ENCODE data around the gene KDM4B.
A peak's percentile ranks its signal among the peaks of the same experiment; 100 is the strongest.

Gene KDM4B

DNA sequence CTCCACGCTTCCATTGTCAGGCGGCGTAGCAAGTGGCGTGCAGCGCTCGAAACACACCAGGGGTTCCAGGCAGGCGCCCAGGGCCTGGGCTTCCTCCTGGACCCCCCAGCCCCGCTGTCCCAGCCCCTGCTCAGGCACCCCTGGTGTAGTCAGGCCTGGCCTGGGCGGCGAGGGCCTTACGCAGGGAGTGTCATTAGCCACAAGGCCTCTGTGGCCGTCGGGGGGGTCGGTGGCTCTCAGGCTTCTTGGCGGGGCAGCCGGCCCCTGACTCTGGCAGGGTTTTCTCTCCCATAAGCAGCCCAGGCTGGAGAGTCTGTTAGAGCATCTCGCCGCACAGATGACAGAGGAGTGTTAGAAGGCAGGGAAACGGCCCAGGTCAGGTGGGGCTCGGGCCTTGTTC is 116.7 kb downstream of the KDM4B start:
- TF ChIP-seq, protein P1, sequence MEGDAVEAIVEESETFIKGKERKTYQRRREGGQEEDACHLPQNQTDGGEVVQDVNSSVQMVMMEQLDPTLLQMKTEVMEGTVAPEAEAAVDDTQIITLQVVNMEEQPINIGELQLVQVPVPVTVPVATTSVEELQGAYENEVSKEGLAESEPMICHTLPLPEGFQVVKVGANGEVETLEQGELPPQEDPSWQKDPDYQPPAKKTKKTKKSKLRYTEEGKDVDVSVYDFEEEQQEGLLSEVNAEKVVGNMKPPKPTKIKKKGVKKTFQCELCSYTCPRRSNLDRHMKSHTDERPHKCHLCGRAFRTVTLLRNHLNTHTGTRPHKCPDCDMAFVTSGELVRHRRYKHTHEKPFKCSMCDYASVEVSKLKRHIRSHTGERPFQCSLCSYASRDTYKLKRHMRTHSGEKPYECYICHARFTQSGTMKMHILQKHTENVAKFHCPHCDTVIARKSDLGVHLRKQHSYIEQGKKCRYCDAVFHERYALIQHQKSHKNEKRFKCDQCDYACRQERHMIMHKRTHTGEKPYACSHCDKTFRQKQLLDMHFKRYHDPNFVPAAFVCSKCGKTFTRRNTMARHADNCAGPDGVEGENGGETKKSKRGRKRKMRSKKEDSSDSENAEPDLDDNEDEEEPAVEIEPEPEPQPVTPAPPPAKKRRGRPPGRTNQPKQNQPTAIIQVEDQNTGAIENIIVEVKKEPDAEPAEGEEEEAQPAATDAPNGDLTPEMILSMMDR (IDR thresholded peaks at IDR 0.05) = no peak
- H3K4me3 ChIP-seq = no peak overlapping the region
- H3K27ac ChIP-seq = no peak overlapping the region
- DNase-seq (ENCODE audit: low spot score) = no peak

DNA sequence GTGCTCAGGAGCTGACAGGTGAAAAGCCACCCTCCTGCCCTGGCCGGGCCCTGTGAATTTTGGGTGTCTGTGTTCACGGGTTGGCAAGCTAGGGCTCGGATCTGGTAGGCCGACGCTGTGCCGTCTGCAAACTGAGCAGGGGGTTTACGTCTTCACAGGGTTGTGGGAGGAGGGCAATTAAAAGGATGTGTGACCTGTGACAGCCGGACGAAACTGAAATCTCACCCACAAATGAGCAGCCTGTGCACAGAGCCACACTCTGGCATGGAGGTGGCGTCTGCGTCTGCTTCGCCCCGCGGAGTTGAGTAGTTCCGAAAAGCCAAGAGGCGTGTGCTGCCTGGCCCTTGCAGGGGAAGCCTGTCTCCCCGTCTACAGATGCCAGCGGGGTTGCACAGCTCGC is 117.3 kb downstream of the KDM4B start:
- TF ChIP-seq, protein P1 (IDR thresholded peaks at IDR 0.05) = no peak
- H3K27ac ChIP-seq = no peak overlapping the region
- no peak for DNase-seq (ENCODE audit: low spot score)
- H3K4me3 ChIP-seq = no peak overlapping the region

DNA sequence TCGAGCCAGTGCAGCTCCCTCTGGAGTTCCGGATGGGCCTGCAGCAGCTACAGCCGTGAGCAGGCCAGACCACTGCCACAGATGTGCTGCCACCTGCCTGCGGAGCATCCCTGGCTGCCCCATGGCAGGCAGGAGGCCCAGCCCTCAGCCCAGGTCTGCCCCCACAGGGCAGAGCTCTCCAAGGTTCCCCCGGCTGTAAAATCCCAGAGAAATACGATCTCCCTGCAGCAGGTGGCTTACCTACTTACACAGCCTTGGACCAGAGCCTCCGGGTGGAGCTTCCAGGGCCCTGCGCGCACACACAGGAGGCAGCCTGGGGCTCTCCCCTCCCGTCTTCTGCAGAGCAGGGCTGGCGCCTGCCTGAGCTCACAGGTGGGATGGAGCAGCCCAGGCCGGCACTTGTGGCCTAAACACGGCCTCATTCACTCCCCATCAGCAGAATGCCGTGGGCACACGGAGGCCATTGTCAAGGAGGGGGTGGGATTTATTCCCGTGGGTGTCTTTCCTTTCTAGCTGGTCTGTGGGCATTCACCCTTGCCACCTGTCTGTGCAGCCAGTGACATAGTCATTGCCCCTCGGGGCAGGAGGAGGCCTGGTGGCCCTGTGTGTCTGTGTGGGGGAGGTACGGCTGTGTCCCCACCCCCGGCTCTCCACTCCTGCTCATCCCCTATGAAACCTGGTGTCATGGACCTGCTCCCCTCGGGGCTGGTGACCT is 118.0 kb downstream of the KDM4B start:
- DNase-seq (ENCODE audit: low spot score) = no peak
- Histone ChIP-seq H3K27ac (no peak overlapping the region), H3K4me3 (no peak overlapping the region)
- TF ChIP-seq, protein P1 (IDR thresholded peaks at IDR 0.05) = no peak

DNA sequence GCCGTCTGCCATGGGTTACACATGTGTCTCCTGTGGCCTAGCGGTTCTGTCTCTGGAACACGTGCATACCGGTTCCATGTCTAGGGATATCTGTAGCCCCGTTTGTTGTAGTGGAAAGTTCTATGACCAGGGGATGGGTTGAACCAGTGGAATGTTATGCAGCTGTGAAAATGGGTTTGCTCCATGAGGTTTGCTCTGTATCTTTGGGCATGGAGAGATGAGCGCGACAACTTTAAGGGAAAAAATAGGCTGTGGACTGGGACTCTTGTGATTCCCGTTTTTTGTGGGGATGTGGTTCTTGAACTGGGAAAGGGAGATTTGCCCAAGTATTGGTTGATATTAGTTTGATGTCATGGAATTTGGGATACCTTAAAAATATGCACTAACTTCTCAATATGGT is 120.4 kb downstream of the KDM4B start:
- no peak for DNase-seq (ENCODE audit: low spot score)
- no peak overlapping the region for H3K4me3 ChIP-seq
- no peak overlapping the region for H3K27ac ChIP-seq
- TF ChIP-seq, protein P1 (IDR thresholded peaks at IDR 0.05) = no peak

DNA sequence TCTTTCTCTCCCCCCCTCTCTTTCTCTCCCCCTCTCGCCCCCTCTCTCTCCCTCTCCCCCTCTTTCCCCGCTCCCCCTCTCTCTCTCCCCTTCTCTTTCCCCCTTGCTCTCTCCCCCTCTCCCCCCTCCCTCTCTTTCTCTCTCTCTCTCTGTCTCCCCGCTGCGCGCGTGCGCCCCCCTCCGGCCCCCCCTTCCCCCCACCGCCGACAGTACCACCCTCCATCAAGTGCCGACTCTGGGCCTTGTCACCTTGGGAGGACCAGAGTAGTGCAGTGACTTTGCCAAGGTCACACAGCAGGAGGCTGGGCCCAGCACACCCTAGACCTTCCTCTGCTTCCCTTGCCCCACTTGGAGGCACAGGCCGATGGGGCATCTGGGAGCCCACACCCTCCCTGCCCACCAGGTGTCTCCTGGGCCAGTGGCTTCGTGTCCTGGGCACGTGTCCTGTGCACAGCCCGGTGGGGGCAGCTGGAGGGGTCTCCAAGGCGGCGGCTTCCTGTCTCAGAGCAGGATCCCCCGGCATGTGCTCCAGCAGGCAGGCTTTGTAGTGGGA is 121.6 kb downstream of the KDM4B start:
- TF ChIP-seq, protein P1 (IDR thresholded peaks at IDR 0.05) = no peak
- no peak for DNase-seq (ENCODE audit: low spot score)
- Histone ChIP-seq H3K4me3 (peak overlapping the region; percentile 41), H3K27ac (peak overlapping the region; percentile 57 to 83)

DNA sequence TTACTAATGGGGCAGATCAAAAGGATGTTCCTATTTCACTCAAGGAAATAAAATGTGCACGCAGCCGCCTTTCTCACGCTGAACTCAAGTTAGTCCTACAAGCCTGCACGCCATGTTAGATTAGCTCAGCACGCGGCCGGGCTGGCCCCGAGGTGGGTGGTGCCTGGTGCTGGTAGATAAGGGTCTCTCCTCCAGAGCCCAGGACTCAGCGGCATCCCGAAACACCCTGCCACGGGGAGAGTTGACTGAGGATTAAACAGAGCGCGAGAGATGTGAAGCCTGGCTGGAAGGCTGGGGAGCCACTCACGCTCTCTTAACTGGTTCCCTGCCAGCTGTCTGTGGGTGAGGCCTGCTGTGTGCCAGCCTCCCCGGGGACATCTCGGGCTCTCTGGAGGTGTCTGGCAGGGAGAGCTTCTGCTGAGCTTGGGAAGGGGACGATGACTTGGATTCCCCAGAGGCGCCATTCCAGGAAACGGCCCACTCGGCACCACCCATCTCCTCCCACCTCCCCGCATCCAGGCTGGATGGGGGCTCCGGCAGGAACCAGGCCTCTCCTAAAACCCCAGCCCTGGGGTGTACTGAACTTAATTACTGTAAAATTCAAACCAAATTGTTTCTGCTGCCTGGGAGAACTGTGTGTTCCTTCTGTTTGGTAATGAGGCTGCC is 122.2 kb downstream of the KDM4B start:
- TF ChIP-seq, protein P1 (IDR thresholded peaks at IDR 0.05) = no peak
- Histone ChIP-seq H3K4me3 (peak overlapping the region; percentile 41), H3K27ac (peak overlapping the region; percentile 57 to 83)
- DNase-seq (ENCODE audit: low spot score) = no peak
